SH-SY5Y (cell line): ENCODE results near the gene ZNF324B.

Source experiments
- GATA2 ChIP-seq: IDR thresholded peaks from 2 replicates; pipeline ENCODE4 v1.6.1; 2011; ENCODE audit warnings: mild to moderate bottlenecking, low read depth, low read length
- GATA3 ChIP-seq: IDR thresholded peaks from 2 replicates; pipeline ENCODE4 v1.6.1; 2011; ENCODE audit warnings: low read depth, mild to moderate bottlenecking, low read length, moderate library complexity

- TF ChIP-seq GATA2 = no peak
- TF ChIP-seq GATA3 = no peak
These were observed 15.6 kb downstream of the ZNF324B start, which contains the start of gene ZNF324 for GRCh38 chr19:58466760-58467589.
